Upper lobe of left lung (tissue), 6 donors: ENCODE measurements around the gene VRK2. TPM values are rescaled to one million over a fixed set of nuclear protein-coding genes. Genes with fewer than 3 reads are reported as not detected.
"Not testable (repeated sequence)": the region's sequence is repeated elsewhere in the genome, so short reads cannot be mapped to it uniquely, and the experiment has no call there.

Experiments used
- ATAC-seq, 2 donors: fragments of 200-7000 bp; cut with Tn5 transposase; one replicate each; pipeline ENCODE4 v1.9.1; 2022; ENCODE audit warnings: mild to moderate bottlenecking in 2 of 2, moderate library complexity in 2 of 2; ENCODE audit not compliant: low FRiP score in 2 of 2
- DNase-seq, 2 donors: peaks; one replicate each; pipeline ENCODE4 v3.0.0-alpha.2; 2019 to 2020
- H3K27ac ChIP-seq, 4 donors: fragments of 200-600 bp; sonication (generic); one replicate each; pipeline ENCODE4 v1.5.1; 2016 to 2019
- H3K27me3 ChIP-seq, 4 donors: fragments of 200-600 bp; sonication (generic); one replicate each; pipeline ENCODE4 v1.5.1; 2017 to 2019
- H3K36me3 ChIP-seq, 4 donors: fragments of 200-600 bp; sonication (generic); one replicate each; pipeline ENCODE4 v1.5.1; 2016 to 2019
- H3K4me1 ChIP-seq, 4 donors: fragments of 200-600 bp; sonication (generic); one replicate each; pipeline ENCODE4 v1.5.1; 2018 to 2019
- H3K4me3 ChIP-seq, 4 donors: fragments of 200-600 bp; sonication (generic); one replicate each; pipeline ENCODE4 v1.5.1; 2017 to 2019; ENCODE audit warnings: mild to moderate bottlenecking in 2 of 4, moderate library complexity in 1 of 4
- H3K9me3 ChIP-seq, 4 donors: fragments of 200-600 bp; sonication (generic); one replicate each; pipeline ENCODE4 v1.5.1; 2018 to 2019
- CTCF ChIP-seq, 6 experiments: fragments of 450-650 bp in 4 of 6; fragments of 200-600 bp in 2 of 6; sonication (generic) in 2 of 6; IDR thresholded peaks; one replicate each; pipeline ENCODE4 v1.5.1; 2016 to 2019; ENCODE audit warnings: antibody characterized with exemption in 6 of 6
- EP300 ChIP-seq, 4 donors: sonication (generic); formaldehyde crosslinking; IDR thresholded peaks; one replicate each; pipeline ENCODE4 v1.5.1; 2017; ENCODE audit warnings: antibody characterized with exemption in 4 of 4, control low read depth in 2 of 4
- POLR2A ChIP-seq, 4 donors: fragments of 450-650 bp; IDR thresholded peaks; one replicate each; pipeline ENCODE4 v1.5.1; 2016 to 2017; ENCODE audit warnings: antibody characterized with exemption in 4 of 4, mild to moderate bottlenecking in 2 of 4
- POLR2AphosphoS5 ChIP-seq, 2 donors: sonication (generic); formaldehyde crosslinking; IDR thresholded peaks; one replicate each; pipeline ENCODE4 v1.5.1; 2017; ENCODE audit warnings: antibody characterized with exemption in 2 of 2
- WGBS, 2 donors: methylation state at CpG; one replicate each; pipeline ENCODE4 v1.1.5; 2017 to 2018; 5-methylcytosine and 5-hydroxymethylcytosine counted together
- total RNA-seq, 6 donors: library from RNA; depleted of rRNA in 4 of 6; stranded (reverse); fragments of >200 nt in 4 of 6; gene quantifications; one replicate each; pipeline versions ENCODE4 v1.1.0 to v1.2.1, GENCODE V29; 2016 to 2021
- donor health status: DM: no; HTN: no; CAD: no; lungs with moderate emphysema.
- donor health status: DM: no; HTN: yes; CAD: no; lungs with severe emphysema.

VRK2 gene
- total RNA-seq, 6 donors from 2014 or later: 15.6 to 28.1 (median 22.8) TPM

DNA sequence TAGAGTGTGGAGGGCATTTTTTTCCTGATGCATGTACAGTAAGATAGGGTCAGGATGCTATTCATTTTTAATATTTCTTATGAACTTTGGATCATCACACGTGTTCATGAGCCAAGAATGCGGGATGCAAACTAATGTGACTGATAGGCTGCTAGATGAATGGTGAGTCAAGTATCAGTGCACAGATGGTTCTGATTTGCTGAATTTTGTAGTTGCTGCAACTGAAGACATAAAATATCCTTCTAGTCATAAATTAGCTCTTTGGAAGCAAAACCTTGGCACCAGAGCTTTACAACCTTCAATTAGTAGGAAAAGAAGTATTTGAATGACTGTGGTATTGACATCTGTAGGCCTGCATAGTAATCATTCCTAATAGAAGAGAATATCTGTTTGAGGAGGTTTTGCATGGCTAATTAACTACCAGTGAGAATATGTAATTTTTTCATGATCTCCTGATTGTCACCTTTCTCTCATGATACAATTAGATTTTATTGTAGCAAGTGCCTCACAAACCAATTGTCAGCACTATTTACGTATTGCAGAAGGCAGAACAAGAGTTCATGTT lies 94.0 kb downstream of the VRK2 start:
- no peaks in the 10 kb centered on the region for H3K27me3 ChIP-seq
- H3K4me1 ChIP-seq: no peaks in the 10 kb centered on the region
- DNase-seq: no peak
- TF ChIP-seq CTCF (IDR thresholded peaks at IDR 0.05) (no peak), EP300 (IDR thresholded peaks at IDR 0.05) (no peak), POLR2A (IDR thresholded peaks at IDR 0.05) (no peak), POLR2AphosphoS5 (IDR thresholded peaks at IDR 0.05) (no peak)
- H3K36me3 ChIP-seq: no peaks in the 10 kb centered on the region
- no peak overlapping the region for H3K27ac ChIP-seq
- H3K9me3 ChIP-seq: no peaks in the 10 kb centered on the region
- ATAC-seq: no peak
- 90 to 95% methylated on average over 3 of the region's 3 CpGs for WGBS, 2 donors
- no peak overlapping the region for H3K4me3 ChIP-seq

DNA sequence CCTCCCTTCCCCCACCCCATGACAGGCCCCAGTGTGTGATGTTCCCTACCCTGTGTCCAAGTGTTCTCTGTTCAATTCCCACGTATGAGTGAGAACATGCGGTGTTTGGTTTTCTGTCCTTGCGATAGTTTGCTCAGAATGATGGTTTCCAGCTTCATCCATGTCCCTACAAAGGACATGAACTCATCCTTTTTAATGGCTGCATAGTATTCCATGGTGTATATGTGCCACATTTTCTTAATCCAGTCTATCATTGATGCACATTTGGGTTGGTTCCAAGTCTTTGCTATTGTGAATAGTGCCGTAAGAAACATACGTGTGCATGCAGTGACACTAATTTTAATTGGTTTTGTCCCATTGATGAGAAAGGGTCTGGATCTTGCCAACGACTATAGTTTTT lies 99.2 kb downstream of the VRK2 start:
- not testable (repeated sequence) for DNase-seq, H3K27ac ChIP-seq, H3K4me1 ChIP-seq, ATAC-seq, H3K9me3 ChIP-seq, H3K4me3 ChIP-seq, H3K27me3 ChIP-seq
- H3K36me3 ChIP-seq: peaks cover 0 to 12% (median 0%) of the 10 kb centered on the region in 4 donors
- WGBS, 2 donors: 98 to 99% methylated on average over 6 of the region's 6 CpGs

- no peak for ATAC-seq
- no peak for TF ChIP-seq EP300 (IDR thresholded peaks at IDR 0.05)
- TF ChIP-seq POLR2A (IDR thresholded peaks at IDR 0.05): no peak
- TF ChIP-seq CTCF (IDR thresholded peaks at IDR 0.05): no peak
- TF ChIP-seq POLR2AphosphoS5 (IDR thresholded peaks at IDR 0.05): no peak
- DNase-seq: no peak
These were observed 100.1 kb downstream of the VRK2 start for GRCh38 chr2:58146707-58147106.

GRCh38 chr2:58155160-58155778 lies 108.7 kb downstream of the VRK2 start:
- DNase-seq (peak in 1 of 2 donors; percentile 8), ATAC-seq (peak in 1 of 2 donors; percentile 51)
- Histone ChIP-seq H3K27ac (no peak overlapping the region), H3K27me3 (no peaks in the 10 kb centered on the region), H3K4me1 (no peaks in the 10 kb centered on the region), H3K9me3 (no peaks in the 10 kb centered on the region), H3K36me3 (peaks cover 0 to 25% (median 9%) of the 10 kb centered on the region in 4 donors), H3K4me3 (no peak overlapping the region)
- TF ChIP-seq POLR2AphosphoS5 (IDR thresholded peaks at IDR 0.05) (no peak), CTCF (IDR thresholded peaks at IDR 0.05) (no peak), POLR2A (IDR thresholded peaks at IDR 0.05) (no peak), EP300 (IDR thresholded peaks at IDR 0.05) (no peak)
- WGBS, 2 donors: 82 to 92% methylated on average over 3 to 6 of the region's 7 CpGs

More at GRCh38 chr2:58146707-58147106, 100.1 kb downstream of the VRK2 start:
- H3K27ac ChIP-seq: no peak overlapping the region
- H3K27me3 ChIP-seq: no peaks in the 10 kb centered on the region
- H3K4me1 ChIP-seq: no peaks in the 10 kb centered on the region
- peaks cover 0 to 12% (median 0%) of the 10 kb centered on the region in 4 donors for H3K36me3 ChIP-seq
- H3K9me3 ChIP-seq: no peaks in the 10 kb centered on the region
- H3K4me3 ChIP-seq: no peak overlapping the region
- 94 to 97% methylated on average over 1 of the region's 1 CpG for WGBS, 2 donors

- no peak for TF ChIP-seq POLR2A (IDR thresholded peaks at IDR 0.05)
- TF ChIP-seq CTCF (IDR thresholded peaks at IDR 0.05): no peak
- TF ChIP-seq EP300 (IDR thresholded peaks at IDR 0.05): no peak
- TF ChIP-seq POLR2AphosphoS5 (IDR thresholded peaks at IDR 0.05): no peak
- Histone ChIP-seq H3K4me3 (no peak overlapping the region), H3K27ac (no peak overlapping the region), H3K4me1 (no peaks in the 10 kb centered on the region), H3K36me3 (peaks cover 6 to 39% (median 17%) of the 10 kb centered on the region in 4 donors), H3K27me3 (no peaks in the 10 kb centered on the region), H3K9me3 (no peaks in the 10 kb centered on the region)
- ATAC-seq (no peak), DNase-seq (no peak)
These were observed 110.2 kb downstream of the VRK2 start for GRCh38 chr2:58156780-58157179.
